HepG2 (cell line): ENCODE measurements around the gene CHSY3. TPM values are rescaled to one million over a fixed set of nuclear protein-coding genes. Genes with fewer than 3 reads are reported as not detected.

Experiments used
- ATAC-seq: fragments of 200-7000 bp; cut with Tn5 transposase; 3 replicates; pipeline ENCODE4 v1.9.1; 2020; ENCODE audit warnings: mild to moderate bottlenecking, moderate library complexity
- BruUV-seq: library from RNA; stranded (reverse); fragments of 400-500 nt; replicated peaks from 2 replicates; lab custom pipeline; 2021; lab: Mats Ljungman, UMichigan
- CTCF ChIA-PET: fragments of 300-600 bp; formaldehyde crosslinking; extraction: SDS; loops from one replicate; lab custom pipeline; 2021; ENCODE audit warnings: low total read pairs, inconsistent platforms, low intra/inter-chr PET ratio; lab: Yijun Ruan, JAX
- POLR2A ChIA-PET: fragments of 350-600 bp; sonication (Branson Sonifier 250); formaldehyde crosslinking; loops from one replicate; lab custom pipeline; 2020; ENCODE audit warnings: antibody characterized with exemption, inconsistent platforms; lab: Yijun Ruan, JAX
- DNase-seq: peaks from one replicate; pipeline ENCODE4 v3.0.0-alpha.2; 2015; ENCODE audit warnings: low spot score
- FAIRE-seq: peaks from 3 replicates; lab custom pipeline; 2011; peaks lifted over from hg19 to GRCh38; lab: Jason Lieb, UNC
- H2AFZ ChIP-seq: one replicate; pipeline ENCODE4 v1.6.1; 2011; ENCODE audit warnings: low read length, inconsistent platforms
- H3K27ac ChIP-seq: fragments of 300-600 bp; 3 replicates; pipeline ENCODE4 v1.8.0; 2011; ENCODE audit warnings: mixed run types, mild to moderate bottlenecking, mixed read lengths, low read length, inconsistent platforms; ENCODE audit not compliant: insufficient read depth; ENCODE audit errors: extremely low read length
- H3K27me3 ChIP-seq, 2 experiments: fragments of 200-600 bp in 1 of 2; 2 replicates in 1 of 2; 3 replicates in 1 of 2; pipeline versions ENCODE4 v1.6.0 to v1.8.0; 2011; ENCODE audit warnings: low read length in 2 of 2, mild to moderate bottlenecking in 2 of 2, moderate library complexity in 2 of 2, inconsistent platforms in 1 of 2; ENCODE audit not compliant: insufficient read depth in 2 of 2, control insufficient read depth in 1 of 2
- H3K36me3 ChIP-seq, 2 experiments: fragments of 200-600 bp in 1 of 2; replicated peaks in 1 of 2; 2 replicates in 1 of 2; 3 replicates in 1 of 2; pipeline versions ENCODE4 v1.5.1 to v1.8.0; 2011; ENCODE audit warnings: low read length in 2 of 2, inconsistent platforms in 1 of 2; ENCODE audit not compliant: insufficient read depth in 2 of 2, control insufficient read depth in 1 of 2
- H3K4me1 ChIP-seq: 2 replicates; pipeline ENCODE4 v1.5.1; 2012; ENCODE audit warnings: low read length, inconsistent platforms; ENCODE audit not compliant: insufficient read depth
- H3K4me2 ChIP-seq: 2 replicates; pipeline ENCODE4 v1.6.0; 2011; ENCODE audit warnings: low read depth, low read length, inconsistent platforms
- H3K4me3 ChIP-seq, 3 experiments: fragments of 200-600 bp in 1 of 3; sonication (generic), shearing (Covaris generic) in 1 of 3; replicated peaks in 1 of 3; 2 replicates each; pipeline ENCODE4 v1.5.1; 2011 to 2016; ENCODE audit warnings: low read length in 3 of 3, inconsistent platforms in 2 of 3, low read depth in 2 of 3, mild to moderate bottlenecking in 2 of 3, control low read depth in 1 of 3, mixed read lengths in 1 of 3; ENCODE audit not compliant: insufficient read depth in 1 of 3
- H3K79me2 ChIP-seq: one replicate; pipeline ENCODE4 v1.6.1; 2011; ENCODE audit warnings: low read length, inconsistent platforms; ENCODE audit not compliant: insufficient read depth
- H3K9ac ChIP-seq: 2 replicates; pipeline ENCODE4 v1.6.0; 2011; ENCODE audit warnings: mild to moderate bottlenecking, low read depth, low read length, inconsistent platforms; ENCODE audit not compliant: insufficient read depth
- H3K9me3 ChIP-seq: 2 replicates; pipeline ENCODE4 v1.5.1; 2012; ENCODE audit warnings: mild to moderate bottlenecking, low read length
- H4K20me1 ChIP-seq: 2 replicates; pipeline ENCODE4 v1.6.0; 2011; ENCODE audit warnings: inconsistent platforms, mild to moderate bottlenecking, low read length, moderate library complexity; ENCODE audit not compliant: insufficient read depth
- CENPT ChIP-seq: sonication (generic); formaldehyde crosslinking; IDR thresholded peaks from 2 replicates; pipeline ENCODE4 v1.8.0; 2022; ENCODE audit warnings: low read depth, mild to moderate bottlenecking, moderate library complexity, missing genetic modification reagents
- HNF4G ChIP-seq, 2 experiments: sonication (generic) in 1 of 2; formaldehyde crosslinking in 1 of 2; IDR thresholded peaks; 2 replicates each; pipeline versions ENCODE4 v1.4.0 to v1.6.1; 2011 to 2020; ENCODE audit warnings: borderline replicate concordance in 2 of 2, low read depth in 2 of 2, mild to moderate bottlenecking in 2 of 2, low read length in 1 of 2, missing genetic modification reagents in 1 of 2, moderate library complexity in 1 of 2
- POLR2A ChIP-seq, 2 experiments: IDR thresholded peaks; 2 replicates each; pipeline ENCODE4 v1.6.1; 2011; ENCODE audit warnings: low read depth in 2 of 2, low read length in 2 of 2, mild to moderate bottlenecking in 1 of 2, moderate library complexity in 1 of 2; ENCODE audit not compliant: insufficient read depth in 1 of 2
- SMARCE1 ChIP-seq: fragments of 450-650 bp; IDR thresholded peaks from 2 replicates; pipeline ENCODE4 v1.6.1; 2017; ENCODE audit warnings: borderline replicate concordance
- SMYD3 ChIP-seq: sonication (generic); formaldehyde crosslinking; IDR thresholded peaks from 2 replicates; pipeline ENCODE4 v1.8.1; 2023; ENCODE audit warnings: mild to moderate bottlenecking, missing genetic modification reagents
- SYNCRIP ChIP-seq: fragments of 200-400 bp; formaldehyde crosslinking; IDR thresholded peaks from 2 replicates; pipeline ENCODE4 v1.6.1; 2018; ENCODE audit warnings: mild to moderate bottlenecking, low read depth, low read length; ENCODE audit not compliant: insufficient read depth
- ZNF281 ChIP-seq: sonication (generic); formaldehyde crosslinking; IDR thresholded peaks from 2 replicates; pipeline ENCODE4 v1.4.0; 2020; ENCODE audit warnings: missing genetic modification reagents, borderline replicate concordance
- ZNF441 ChIP-seq: sonication (generic); formaldehyde crosslinking; IDR thresholded peaks from 2 replicates; pipeline ENCODE4 v1.7.0; 2021; ENCODE audit warnings: missing genetic modification reagents, borderline replicate concordance
- ZNF598 ChIP-seq: sonication (generic); formaldehyde crosslinking; IDR thresholded peaks from 2 replicates; pipeline ENCODE4 v1.5.1; 2020; ENCODE audit warnings: mild to moderate bottlenecking, missing genetic modification reagents, borderline replicate concordance
- ZSCAN30 ChIP-seq: sonication (generic); formaldehyde crosslinking; IDR thresholded peaks from 2 replicates; pipeline ENCODE4 v1.5.0; 2020; ENCODE audit warnings: mild to moderate bottlenecking, missing genetic modification reagents
- ZUFSP ChIP-seq: sonication (generic); formaldehyde crosslinking; IDR thresholded peaks from 2 replicates; pipeline ENCODE4 v1.9.0; 2021; ENCODE audit warnings: missing genetic modification reagents, mild to moderate bottlenecking, borderline replicate concordance
- WGBS: methylation state at CpG from one replicate; pipeline ENCODE4 v1.1.6; 2017; ENCODE audit warnings: low lambda C conversion rate; 5-methylcytosine and 5-hydroxymethylcytosine counted together
- in situ Hi-C: cut with HindIII; loops from 2 replicates; pipeline ENCODE4 v1.10.0; 2017; ENCODE audit warnings: low pct_unique_long_range_greater_than_20kb; ENCODE audit not compliant: extremely low pct_ligation_motif_present
- intact Hi-C: fragments of 100-400 bp; cut with micrococcal nuclease; formaldehyde crosslinking; loops from one replicate; pipeline ENCODE4 v1.10.0; 2022; ENCODE audit not compliant: unreplicated experiment
- polyA plus RNA-seq, 8 experiments: library from polyadenylated mRNA; depleted of rRNA in 3 of 8; stranded (reverse) in 7 of 8; unstranded in 1 of 8; fragments of >200 nt; fragmentation: Illumina TruSeq in 4 of 8; extraction: Trizol in 4 of 8; gene quantifications; 2 replicates each; pipeline versions ENCODE4 v1.2.1 to v1.2.3, GENCODE V29; 2011 to 2016; ENCODE audit warnings: low read depth in 4 of 8, missing spikeins in 1 of 8, mixed read lengths in 1 of 8; ENCODE audit not compliant: insufficient read depth in 1 of 8
- total RNA-seq, 5 experiments: library from RNA; depleted of rRNA; stranded (reverse); fragments of >200 nt; fragmentation: Illumina TruSeq; extraction: Trizol; gene quantifications; 2 replicates each; pipeline ENCODE4 v1.2.3, GENCODE V29; 2016; ENCODE audit warnings: low read depth in 1 of 5
- TF ChIP-seq, protein P1 (sequence below): sonication (generic); formaldehyde crosslinking; IDR thresholded peaks from 2 replicates; pipeline ENCODE4 v1.8.0; 2023; ENCODE audit warnings: mild to moderate bottlenecking, missing genetic modification reagents
- TF ChIP-seq, protein P2 (sequence below): sonication (generic); formaldehyde crosslinking; IDR thresholded peaks from 2 replicates; pipeline ENCODE4 v1.5.0; 2020; ENCODE audit warnings: missing genetic modification reagents
- TF ChIP-seq, protein P3 (sequence below): sonication (generic); formaldehyde crosslinking; IDR thresholded peaks from 2 replicates; pipeline ENCODE4 v1.8.1; 2023; ENCODE audit warnings: mild to moderate bottlenecking, moderate library complexity, missing genetic modification reagents
- TF ChIP-seq, protein P4 (sequence below): IDR thresholded peaks from 2 replicates; pipeline ENCODE4 v1.6.1; 2016

CHSY3 gene
- total and polyA plus RNA-seq, 2 of the 13 experiments (the other 11 are each of a cell fraction or from before 2014, with no cell fraction given) = 0.26 to 4.1 TPM

DNA sequence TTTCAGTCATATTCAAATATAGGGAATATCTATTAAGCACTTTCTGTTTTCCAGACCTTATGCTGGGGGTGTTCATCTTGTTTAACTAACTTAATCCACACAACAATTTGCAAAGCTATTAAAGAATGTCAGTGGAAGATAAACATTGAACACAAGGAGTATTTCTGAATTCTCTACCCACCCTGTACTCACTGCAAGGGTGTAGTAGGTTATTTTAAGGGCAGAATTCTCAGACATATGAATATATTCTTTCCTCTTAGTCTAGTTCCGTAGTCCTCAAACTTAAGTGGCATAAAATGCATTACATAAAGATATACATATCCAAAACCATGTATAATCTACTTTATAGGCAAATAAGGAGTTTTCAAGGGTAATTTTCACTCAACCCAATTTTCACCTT, 19.9 kb upstream of the CHSY3 start:
- no peak overlapping the region for H3K4me3 ChIP-seq
- ChIA-PET CTCF (no interaction called here), POLR2A (no interaction called here)
- WGBS = 17% methylated on average over 1 of the region's 1 CpG
- H3K4me2 ChIP-seq = no peak overlapping the region
- no peak overlapping the region for H2AFZ ChIP-seq
- BruUV-seq = no TSS peak
- H3K9ac ChIP-seq = no peak overlapping the region
- H3K4me1 ChIP-seq = no peaks in the 10 kb centered on the region
- no peak for DNase-seq
- no peaks in the 10 kb centered on the region for H3K9me3 ChIP-seq
- no peak overlapping the region for H3K27ac ChIP-seq
- no peaks in the 10 kb centered on the region for H3K27me3 ChIP-seq
- no peaks in the 10 kb centered on the region for H4K20me1 ChIP-seq
- intact Hi-C loops (no loop called here), in situ Hi-C loops (no loop called here)
- no peaks in the 10 kb centered on the region for H3K36me3 ChIP-seq
- H3K79me2 ChIP-seq = no peaks in the 10 kb centered on the region
- no peak for FAIRE-seq
- no peak for ATAC-seq
- no peak for TF ChIP-seq POLR2A (IDR thresholded peaks at IDR 0.05; ENCODE audit: insufficient read depth in 1 of 2, low read depth in 2 of 2, low read length in 2 of 2)
- TF ChIP-seq CENPT (CRISPR knock-in tag) = no peak
- TF ChIP-seq ZNF281 (CRISPR knock-in tag) = no peak
- no peak for TF ChIP-seq SMYD3 (CRISPR knock-in tag)
- no peak for TF ChIP-seq SYNCRIP
- no peak for TF ChIP-seq HNF4G (IDR thresholded peaks at IDR 0.05; ENCODE audit: borderline replicate concordance, low read depth, low read length)
- TF ChIP-seq HNF4G (CRISPR knock-in tag; IDR thresholded peaks at IDR 0.05; ENCODE audit: borderline replicate concordance, low read depth) = no peak
- TF ChIP-seq, protein P1, sequence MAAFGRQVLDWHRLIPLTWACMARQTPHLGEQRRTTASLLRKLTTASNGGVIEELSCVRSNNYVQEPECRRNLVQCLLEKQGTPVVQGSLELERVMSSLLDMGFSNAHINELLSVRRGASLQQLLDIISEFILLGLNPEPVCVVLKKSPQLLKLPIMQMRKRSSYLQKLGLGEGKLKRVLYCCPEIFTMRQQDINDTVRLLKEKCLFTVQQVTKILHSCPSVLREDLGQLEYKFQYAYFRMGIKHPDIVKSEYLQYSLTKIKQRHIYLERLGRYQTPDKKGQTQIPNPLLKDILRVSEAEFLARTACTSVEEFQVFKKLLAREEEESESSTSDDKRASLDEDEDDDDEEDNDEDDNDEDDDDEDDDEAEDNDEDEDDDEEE (CRISPR knock-in tag) = no peak
- TF ChIP-seq, protein P2, sequence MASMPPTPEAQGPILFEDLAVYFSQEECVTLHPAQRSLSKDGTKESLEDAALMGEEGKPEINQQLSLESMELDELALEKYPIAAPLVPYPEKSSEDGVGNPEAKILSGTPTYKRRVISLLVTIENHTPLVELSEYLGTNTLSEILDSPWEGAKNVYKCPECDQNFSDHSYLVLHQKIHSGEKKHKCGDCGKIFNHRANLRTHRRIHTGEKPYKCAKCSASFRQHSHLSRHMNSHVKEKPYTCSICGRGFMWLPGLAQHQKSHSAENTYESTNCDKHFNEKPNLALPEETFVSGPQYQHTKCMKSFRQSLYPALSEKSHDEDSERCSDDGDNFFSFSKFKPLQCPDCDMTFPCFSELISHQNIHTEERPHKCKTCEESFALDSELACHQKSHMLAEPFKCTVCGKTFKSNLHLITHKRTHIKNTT (CRISPR knock-in tag) = no peak
- TF ChIP-seq, protein P3, sequence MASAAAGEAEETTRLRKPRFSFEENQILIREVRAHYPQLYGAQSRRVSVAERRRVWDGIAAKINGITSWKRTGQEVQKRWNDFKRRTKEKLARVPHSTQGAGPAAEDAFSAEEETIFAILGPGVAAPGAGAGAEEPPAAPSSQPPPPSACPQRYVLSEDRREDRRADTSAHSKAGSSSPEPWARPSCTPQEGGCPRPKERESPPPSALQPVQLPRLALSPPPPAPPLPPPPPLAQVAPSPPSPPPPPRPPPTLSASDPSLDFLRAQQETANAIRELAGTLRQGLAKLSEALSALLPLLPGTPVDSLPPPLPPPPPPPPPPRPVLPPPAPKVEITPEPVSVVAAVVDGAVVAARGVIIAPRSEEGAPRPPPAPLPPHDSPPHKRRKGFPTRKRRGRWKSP (CRISPR knock-in tag) = no peak
- TF ChIP-seq ZNF441 (CRISPR knock-in tag) = no peak
- TF ChIP-seq, protein P4, sequence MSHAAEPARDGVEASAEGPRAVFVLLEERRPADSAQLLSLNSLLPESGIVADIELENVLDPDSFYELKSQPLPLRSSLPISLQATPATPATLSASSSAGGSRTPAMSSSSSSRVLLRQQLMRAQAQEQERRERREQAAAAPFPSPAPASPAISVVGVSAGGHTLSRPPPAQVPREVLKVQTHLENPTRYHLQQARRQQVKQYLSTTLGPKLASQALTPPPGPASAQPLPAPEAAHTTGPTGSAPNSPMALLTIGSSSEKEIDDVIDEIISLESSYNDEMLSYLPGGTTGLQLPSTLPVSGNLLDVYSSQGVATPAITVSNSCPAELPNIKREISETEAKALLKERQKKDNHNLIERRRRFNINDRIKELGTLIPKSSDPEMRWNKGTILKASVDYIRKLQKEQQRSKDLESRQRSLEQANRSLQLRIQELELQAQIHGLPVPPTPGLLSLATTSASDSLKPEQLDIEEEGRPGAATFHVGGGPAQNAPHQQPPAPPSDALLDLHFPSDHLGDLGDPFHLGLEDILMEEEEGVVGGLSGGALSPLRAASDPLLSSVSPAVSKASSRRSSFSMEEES = no peak
- no peak for TF ChIP-seq SMARCE1
- TF ChIP-seq ZUFSP (CRISPR knock-in tag) = no peak
- TF ChIP-seq ZSCAN30 (CRISPR knock-in tag) = no peak
- no peak for TF ChIP-seq ZNF598
